ENCODE data around the gene EYS.
"Not testable (repeated sequence)": the region's sequence is repeated elsewhere in the genome, so short reads cannot be mapped to it uniquely, and the experiment has no call there.

EYS gene

GRCh38 chr6:64037427-64037826 is 1669.6 kb downstream of the EYS start:
- DNase-seq (ENCODE audit: low read depth), result no peak

- DNase-seq (ENCODE audit: low read depth), result peak; percentile 22
Measured at GRCh38 chr6:64034910-64035655, 1671.9 kb downstream of the EYS start.

GRCh38 chr6:64034291-64034690 is 1672.7 kb downstream of the EYS start:
- DNase-seq (ENCODE audit: low read depth), result no peak

GRCh38 chr6:64030950-64031618 is 1675.9 kb downstream of the EYS start:
- DNase-seq (ENCODE audit: low read depth), result not testable (repeated sequence)

- DNase-seq (ENCODE audit: low read depth), result no peak
Measured at GRCh38 chr6:64023693-64024092, 1683.3 kb downstream of the EYS start.

- DNase-seq (ENCODE audit: low read depth), result no peak
Measured at GRCh38 chr6:64014595-64014994, 1692.4 kb downstream of the EYS start.

GRCh38 chr6:64013011-64013410 is 1694.0 kb downstream of the EYS start:
- no peak for DNase-seq (ENCODE audit: low read depth)

- DNase-seq (ENCODE audit: low read depth), result no peak
Measured at GRCh38 chr6:64012351-64013001, 1694.5 kb downstream of the EYS start.

GRCh38 chr6:64010666-64011065 is 1696.4 kb downstream of the EYS start:
- no peak for DNase-seq (ENCODE audit: low read depth)

GRCh38 chr6:64010010-64010409 is 1697.0 kb downstream of the EYS start:
- no peak for DNase-seq (ENCODE audit: low read depth)

- DNase-seq (ENCODE audit: low read depth), result no peak
Measured at GRCh38 chr6:64006246-64006645, 1700.8 kb downstream of the EYS start.

GRCh38 chr6:64000818-64001491 is 1706.1 kb downstream of the EYS start:
- DNase-seq (ENCODE audit: low read depth), result no peak

- DNase-seq (ENCODE audit: low read depth), result no peak
Measured at GRCh38 chr6:63999613-64000012, 1707.4 kb downstream of the EYS start.

GRCh38 chr6:63998991-63999390 is 1708.0 kb downstream of the EYS start:
- no peak for DNase-seq (ENCODE audit: low read depth)

GRCh38 chr6:63997734-63998133 is 1709.3 kb downstream of the EYS start:
- DNase-seq (ENCODE audit: low read depth), result no peak

GRCh38 chr6:63997221-63997620 is 1709.8 kb downstream of the EYS start:
- no peak for DNase-seq (ENCODE audit: low read depth)

GRCh38 chr6:63985223-63985622 is 1721.8 kb downstream of the EYS start:
- DNase-seq (ENCODE audit: low read depth), result no peak

- no peak for DNase-seq (ENCODE audit: low read depth)
Measured at GRCh38 chr6:63975699-63976098, 1731.3 kb downstream of the EYS start.

GRCh38 chr6:63968650-63969049 is 1738.4 kb downstream of the EYS start:
- no peak for DNase-seq (ENCODE audit: low read depth)

GRCh38 chr6:63964366-63964765 is 1742.7 kb downstream of the EYS start:
- DNase-seq (ENCODE audit: low read depth), result no peak

- DNase-seq (ENCODE audit: low read depth), result no peak
Measured at GRCh38 chr6:63963769-63964315, 1743.2 kb downstream of the EYS start.

- DNase-seq (ENCODE audit: low read depth), result not testable (repeated sequence)
Measured at GRCh38 chr6:63953336-63954021, 1753.5 kb downstream of the EYS start.

Measured in HS-27A (cell line).